Measurements from ENCODE around the gene KLF6.

GRCh38 chr10:3831608-3832007, 46.6 kb upstream of the KLF6 start:
- TF ChIP-seq POLR2A (IDR thresholded peaks at IDR 0.05) (no peak), CTCF (IDR thresholded peaks at IDR 0.05) (no peak), EP300 (IDR thresholded peaks at IDR 0.05) (no peak), POLR2AphosphoS5 (IDR thresholded peaks at IDR 0.05) (no peak)
